Measurements from ENCODE around the gene BTBD16. TPM values are rescaled to one million over a fixed set of nuclear protein-coding genes. Genes with fewer than 3 reads are reported as not detected.
A peak's percentile ranks its signal among the peaks of the same experiment; 100 is the strongest.

Gene BTBD16
- total RNA-seq, 6 experiments from 2014 or later, result not detected

- Mint-ChIP-seq H3K4me3 (no peak overlapping the region), H3K36me3 (ENCODE audit: low read depth) (no peaks in the 10 kb centered on the region), H3K4me1 (ENCODE audit: low read depth) (no peaks in the 10 kb centered on the region; the same call in 1 of the 2 replicates), H3K9me3 (no peaks in the 10 kb centered on the region), H3K27me3 (ENCODE audit: insufficient read depth) (peaks cover 14% of the 10 kb centered on the region), H3K27ac (no peak overlapping the region)
- no peak for TF ChIP-seq CTCF (IDR thresholded peaks at IDR 0.05)
- DNase-seq, result no peak
Measured at GRCh38 chr10:122338609-122339441, 67.7 kb downstream of the BTBD16 start.

- Mint-ChIP-seq H3K36me3 (ENCODE audit: low read depth) (no peaks in the 10 kb centered on the region), H3K9me3 (no peaks in the 10 kb centered on the region), H3K27me3 (ENCODE audit: insufficient read depth) (peaks cover 14% of the 10 kb centered on the region), H3K27ac (no peak overlapping the region), H3K4me3 (no peak overlapping the region), H3K4me1 (ENCODE audit: low read depth) (peaks cover 9% of the 10 kb centered on the region)
- TF ChIP-seq CTCF (IDR thresholded peaks at IDR 0.05), result no peak
- no peak for DNase-seq
Measured at GRCh38 chr10:122341141-122341810, 70.2 kb downstream of the BTBD16 start.

- peaks cover 9% of the 10 kb centered on the region for H3K4me1 Mint-ChIP-seq (ENCODE audit: low read depth)
- peak; percentile 93 for TF ChIP-seq CTCF (IDR thresholded peaks at IDR 0.05)
- DNase-seq, result peak; percentile 61
- H3K4me3 Mint-ChIP-seq, result no peak overlapping the region
- H3K27ac Mint-ChIP-seq, result no peak overlapping the region
- peaks cover 11% of the 10 kb centered on the region for H3K27me3 Mint-ChIP-seq (ENCODE audit: insufficient read depth)
- no peaks in the 10 kb centered on the region for H3K36me3 Mint-ChIP-seq (ENCODE audit: low read depth)
- no peaks in the 10 kb centered on the region for H3K9me3 Mint-ChIP-seq
Measured at GRCh38 chr10:122342293-122343134, 71.4 kb downstream of the BTBD16 start.

GRCh38 chr10:122343135-122343800 lies 72.2 kb downstream of the BTBD16 start:
- Mint-ChIP-seq H3K4me1 (ENCODE audit: low read depth) (peaks cover 9% of the 10 kb centered on the region), H3K27me3 (ENCODE audit: insufficient read depth) (peaks cover 8% of the 10 kb centered on the region), H3K36me3 (ENCODE audit: low read depth) (no peaks in the 10 kb centered on the region), H3K9me3 (no peaks in the 10 kb centered on the region), H3K4me3 (no peak overlapping the region), H3K27ac (no peak overlapping the region)
- no peak for DNase-seq
- no peak for TF ChIP-seq CTCF (IDR thresholded peaks at IDR 0.05)

DNA sequence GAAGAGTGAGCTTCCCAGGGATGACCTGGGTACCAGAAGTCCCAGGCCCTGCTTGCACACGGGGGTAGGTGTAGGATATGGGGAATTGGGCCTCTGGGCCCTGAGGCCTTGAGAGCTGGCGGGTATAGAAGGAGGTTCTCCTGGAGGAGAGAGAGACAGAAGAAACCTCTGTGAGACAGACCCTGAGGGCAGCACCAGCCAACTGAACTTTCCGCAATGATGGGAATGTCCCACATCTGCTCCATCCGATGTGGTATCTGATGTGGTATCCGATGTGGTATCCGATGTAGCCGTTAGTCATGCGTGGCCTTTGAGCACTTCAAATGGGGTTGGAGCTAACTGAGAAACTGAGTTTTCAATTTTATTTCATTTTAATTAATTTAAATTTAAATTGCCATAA lies 72.8 kb downstream of the BTBD16 start:
- H3K27me3 Mint-ChIP-seq (ENCODE audit: insufficient read depth), result peaks cover 4% of the 10 kb centered on the region
- peaks cover 9% of the 10 kb centered on the region for H3K4me1 Mint-ChIP-seq (ENCODE audit: low read depth)
- TF ChIP-seq CTCF (IDR thresholded peaks at IDR 0.05), result no peak
- DNase-seq, result no peak
- no peaks in the 10 kb centered on the region for H3K36me3 Mint-ChIP-seq (ENCODE audit: low read depth)
- H3K27ac Mint-ChIP-seq, result no peak overlapping the region
- H3K9me3 Mint-ChIP-seq, result no peaks in the 10 kb centered on the region
- no peak overlapping the region for H3K4me3 Mint-ChIP-seq
